Right cardiac atrium (tissue), 5 donors: ENCODE measurements around the gene LCE2B. TPM values are rescaled to one million over a fixed set of nuclear protein-coding genes. Genes with fewer than 3 reads are reported as not detected.

ENCODE experiments used
- ATAC-seq, 2 donors: fragments of 200-7000 bp; cut with Tn5 transposase; one replicate each; pipeline versions ENCODE4 v1.8.0 to v1.9.1; 2020; ENCODE audit warnings: moderate library complexity in 2 of 2, mild to moderate bottlenecking in 1 of 2
- DNase-seq, 3 donors: peaks; one replicate each; pipeline ENCODE4 v3.0.0-alpha.2; 2020
- H3K27ac ChIP-seq: one replicate; pipeline ENCODE4 v1.5.1; 2013; ENCODE audit warnings: mild to moderate bottlenecking, low read length, control low read depth, moderate library complexity
- H3K27me3 ChIP-seq: one replicate; pipeline ENCODE4 v1.6.1; 2013; ENCODE audit not compliant: control insufficient read depth, insufficient read depth
- H3K4me1 ChIP-seq: one replicate; pipeline ENCODE4 v1.6.1; 2013; ENCODE audit warnings: low read length; ENCODE audit not compliant: control insufficient read depth, insufficient read depth
- H3K4me3 ChIP-seq: one replicate; pipeline ENCODE4 v1.5.1; 2013; ENCODE audit warnings: low read length, control low read depth
- H3K9me3 ChIP-seq: one replicate; pipeline ENCODE4 v1.6.1; 2013; ENCODE audit warnings: low read length; ENCODE audit not compliant: control insufficient read depth
- WGBS: extraction: QIAGEN DNeasy Blood & Tissue Kit; methylation state at CpG from one replicate; pipeline ENCODE4 v1.1.7; 2013; 5-methylcytosine and 5-hydroxymethylcytosine counted together
- intact Hi-C, 4 donors: fragments of 100-400 bp; cut with DNase I; formaldehyde crosslinking; loops; one replicate each; pipeline versions ENCODE4 v1.11.0 to v1.14.0; 2022 to 2023
- polyA plus RNA-seq: library from polyadenylated mRNA; stranded (reverse); fragments of 200-250 nt; gene quantifications from one replicate; pipeline ENCODE4 v1.2.3, GENCODE V29; 2013
- total RNA-seq, 4 donors: library from RNA; stranded (reverse); fragmentation: NEBNext Ultra II Directional; extraction: Animal tissue kit (Norgen Biotek cat#: 25700); gene quantifications; one replicate each; pipeline ENCODE4 v1.2.1, GENCODE V29; 2021
- donor health status: healthy with polysubstance abuse.
- donor health status: DM: no; HTN: yes; CAD: no.
- donor health status: DM: no; HTN: no; CAD: no.
- donor health status: DM: no; HTN: yes; CAD: no; lungs with severe emphysema.
- donor health status: DM: yes; HTN: yes; CAD: no.

The LCE2B gene
- total and polyA plus RNA-seq, 5 donors, result not detected

DNA sequence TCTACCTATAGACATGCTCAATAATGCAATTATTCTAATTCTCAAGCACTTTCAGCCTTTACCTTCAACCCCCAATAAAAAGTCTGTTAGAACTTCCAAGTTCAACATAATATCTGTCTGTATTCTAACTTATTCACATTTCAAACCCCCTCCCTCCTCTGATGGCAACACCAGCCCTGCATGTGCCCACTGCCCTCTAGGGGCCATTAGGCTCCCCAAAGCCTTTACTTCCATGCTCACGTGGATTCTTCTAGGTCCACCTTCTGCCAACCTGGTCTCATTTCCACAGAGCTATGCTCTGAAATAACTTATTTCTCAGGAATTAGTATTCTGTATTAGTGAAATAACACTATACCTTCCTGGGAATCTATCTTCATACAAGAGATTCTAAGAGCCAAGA is 49.7 kb downstream of the LCE2B start:
- no peak for DNase-seq
- H3K4me3 ChIP-seq, result no peak overlapping the region
- H3K27ac ChIP-seq, result no peak overlapping the region
- no peak for ATAC-seq
- intact Hi-C loops, result no loop called here
- H3K27me3 ChIP-seq, result no peaks in the 10 kb centered on the region
- no peaks in the 10 kb centered on the region for H3K4me1 ChIP-seq
- 15% methylated on average over 1 of the region's 1 CpG for WGBS
- H3K9me3 ChIP-seq, result peaks cover 4% of the 10 kb centered on the region

Other genes starting within 250 kb of the LCE2B start
- not detected for gene LCE5A, start 175.3 kb upstream of the LCE2B start, total RNA-seq
- gene LCE5A, start 175.3 kb upstream of the LCE2B start, polyA plus RNA-seq, result not detected
- not detected for gene CRCT1, start 171.6 kb upstream of the LCE2B start, total RNA-seq
- not detected for gene CRCT1, start 171.6 kb upstream of the LCE2B start, polyA plus RNA-seq
- not detected for gene LCE3E, start 119.3 kb upstream of the LCE2B start, total RNA-seq
- not detected for gene LCE3E, start 119.3 kb upstream of the LCE2B start, polyA plus RNA-seq
- not detected for gene LCE3D, start 105.6 kb upstream of the LCE2B start, total RNA-seq
- not detected for gene LCE3D, start 105.6 kb upstream of the LCE2B start, polyA plus RNA-seq
- not detected for gene LCE3C, start 85.9 kb upstream of the LCE2B start, total RNA-seq
- gene LCE3C, start 85.9 kb upstream of the LCE2B start, polyA plus RNA-seq, result not detected
- gene LCE3B, start 72.3 kb upstream of the LCE2B start, total RNA-seq, result not detected
- not detected for gene LCE3B, start 72.3 kb upstream of the LCE2B start, polyA plus RNA-seq
- not detected for gene LCE3A, start 63.0 kb upstream of the LCE2B start, total RNA-seq
- gene LCE3A, start 63.0 kb upstream of the LCE2B start, polyA plus RNA-seq, result not detected
- not detected for gene LCE2D, start 22.7 kb upstream of the LCE2B start, total RNA-seq
- gene LCE2D, start 22.7 kb upstream of the LCE2B start, polyA plus RNA-seq, result not detected
- not detected for gene LCE2C, start 10.8 kb upstream of the LCE2B start, total RNA-seq
- gene LCE2C, start 10.8 kb upstream of the LCE2B start, polyA plus RNA-seq, result not detected
- not detected for gene LCE2A, start 12.2 kb downstream of the LCE2B start, total RNA-seq
- not detected for gene LCE2A, start 12.2 kb downstream of the LCE2B start, polyA plus RNA-seq
- gene LCE4A, start 22.0 kb downstream of the LCE2B start, total RNA-seq, result not detected
- gene LCE4A, start 22.0 kb downstream of the LCE2B start, polyA plus RNA-seq, result not detected
- not detected for gene KPRP, start 71.9 kb downstream of the LCE2B start, total RNA-seq
- gene KPRP, start 71.9 kb downstream of the LCE2B start, polyA plus RNA-seq, result not detected
- not detected for gene LCE1F, start 89.0 kb downstream of the LCE2B start, total RNA-seq
- gene LCE1F, start 89.0 kb downstream of the LCE2B start, polyA plus RNA-seq, result not detected
- gene LCE1E, start 100.1 kb downstream of the LCE2B start, total RNA-seq, result not detected
- not detected for gene LCE1E, start 100.1 kb downstream of the LCE2B start, polyA plus RNA-seq
- not detected for gene LCE1D, start 110.6 kb downstream of the LCE2B start, total RNA-seq
- not detected for gene LCE1D, start 110.6 kb downstream of the LCE2B start, polyA plus RNA-seq
- not detected for gene LCE1C, start 120.5 kb downstream of the LCE2B start, total RNA-seq
- gene LCE1C, start 120.5 kb downstream of the LCE2B start, polyA plus RNA-seq, result not detected
- gene LCE1B, start 125.8 kb downstream of the LCE2B start, total RNA-seq, result not detected
- gene LCE1B, start 125.8 kb downstream of the LCE2B start, polyA plus RNA-seq, result not detected
- gene LCE1A, start 141.3 kb downstream of the LCE2B start, total RNA-seq, result not detected
- gene LCE1A, start 141.3 kb downstream of the LCE2B start, polyA plus RNA-seq, result not detected
- gene LCE6A, start 156.7 kb downstream of the LCE2B start, total RNA-seq, result not detected
- gene LCE6A, start 156.7 kb downstream of the LCE2B start, polyA plus RNA-seq, result not detected
- gene LCE7A, start 173.9 kb downstream of the LCE2B start, total RNA-seq, result not detected
- gene LCE7A, start 173.9 kb downstream of the LCE2B start, polyA plus RNA-seq, result not detected
- gene SMCP, start 192.2 kb downstream of the LCE2B start, total RNA-seq, result not detected
- not detected for gene SMCP, start 192.2 kb downstream of the LCE2B start, polyA plus RNA-seq
- gene IVL, start 222.4 kb downstream of the LCE2B start, total RNA-seq, result not detected
- gene IVL, start 222.4 kb downstream of the LCE2B start, polyA plus RNA-seq, result not detected